Measurements from ENCODE around the gene FAM78B. TPM values are rescaled to one million over a fixed set of nuclear protein-coding genes. Genes with fewer than 3 reads are reported as not detected.
A peak's percentile ranks its signal among the peaks of the same experiment; 100 is the strongest.

The FAM78B gene
- total RNA-seq, 3 donors from 2014 or later = 0.46 to 1.5 (median 0.90) TPM

GRCh38 chr1:166172106-166172505 is 5.3 kb upstream of the FAM78B start:
- peaks cover 25% of the 10 kb centered on the region for H3K27me3 Mint-ChIP-seq (ENCODE audit: low read depth)

GRCh38 chr1:166170726-166171125 is 3.9 kb upstream of the FAM78B start:
- peaks cover 9% of the 10 kb centered on the region for H3K4me1 Mint-ChIP-seq (ENCODE audit: low read depth)
- no peak for ATAC-seq
- H3K9me3 Mint-ChIP-seq = no peaks in the 10 kb centered on the region
- H3K4me3 Mint-ChIP-seq = no peak overlapping the region
- H3K27me3 Mint-ChIP-seq (ENCODE audit: low read depth) = peaks cover 27% of the 10 kb centered on the region
- no peaks in the 10 kb centered on the region for H3K36me3 Mint-ChIP-seq (ENCODE audit: insufficient read depth)
- DNase-seq = no peak

More at GRCh38 chr1:166172106-166172505, 5.3 kb upstream of the FAM78B start:
- ATAC-seq = no peak
- Mint-ChIP-seq H3K4me1 (ENCODE audit: low read depth) (peaks cover 7% of the 10 kb centered on the region), H3K9me3 (no peaks in the 10 kb centered on the region), H3K36me3 (ENCODE audit: insufficient read depth) (no peaks in the 10 kb centered on the region), H3K4me3 (no peak overlapping the region)
- DNase-seq = no peak

GRCh38 chr1:166170075-166170474 is 3.3 kb upstream of the FAM78B start:
- Mint-ChIP-seq H3K27me3 (ENCODE audit: low read depth) (peaks cover 30% of the 10 kb centered on the region), H3K36me3 (ENCODE audit: insufficient read depth) (no peaks in the 10 kb centered on the region), H3K9me3 (no peaks in the 10 kb centered on the region), H3K4me3 (no peak overlapping the region), H3K4me1 (ENCODE audit: low read depth) (peaks cover 13% of the 10 kb centered on the region)
- peak; percentile 39 to 46 for ATAC-seq
- no peak for DNase-seq

- DNase-seq = no peak
- no peaks in the 10 kb centered on the region for H3K36me3 Mint-ChIP-seq (ENCODE audit: insufficient read depth)
- ATAC-seq = no peak
- H3K9me3 Mint-ChIP-seq = no peaks in the 10 kb centered on the region
- H3K4me1 Mint-ChIP-seq (ENCODE audit: low read depth) = peaks cover 15% of the 10 kb centered on the region
- peaks cover 37% of the 10 kb centered on the region for H3K27me3 Mint-ChIP-seq (ENCODE audit: low read depth)
- no peak overlapping the region for H3K4me3 Mint-ChIP-seq
These were observed 2.4 kb upstream of the FAM78B start for GRCh38 chr1:166169182-166169581.

GRCh38 chr1:166167572-166167925 is 748 bp upstream of the FAM78B start:
- H3K27me3 Mint-ChIP-seq (ENCODE audit: low read depth) = peaks cover 53% of the 10 kb centered on the region
- DNase-seq = no peak
- no peak for ATAC-seq
- peak overlapping the region; percentile 63 for H3K4me3 Mint-ChIP-seq
- no peaks in the 10 kb centered on the region for H3K36me3 Mint-ChIP-seq (ENCODE audit: insufficient read depth)
- peaks cover 15% of the 10 kb centered on the region for H3K4me1 Mint-ChIP-seq (ENCODE audit: low read depth)
- no peaks in the 10 kb centered on the region for H3K9me3 Mint-ChIP-seq

GRCh38 chr1:166166329-166166697 is 488 bp downstream of the FAM78B start:
- H3K9me3 Mint-ChIP-seq = no peaks in the 10 kb centered on the region
- DNase-seq (no peak), ATAC-seq (no peak)
- H3K4me1 Mint-ChIP-seq (ENCODE audit: low read depth) = peaks cover 15% of the 10 kb centered on the region
- no peaks in the 10 kb centered on the region for H3K36me3 Mint-ChIP-seq (ENCODE audit: insufficient read depth)
- no peak overlapping the region for H3K4me3 Mint-ChIP-seq
- H3K27me3 Mint-ChIP-seq (ENCODE audit: low read depth) = peaks cover 61% of the 10 kb centered on the region

- Mint-ChIP-seq H3K36me3 (ENCODE audit: insufficient read depth) (no peaks in the 10 kb centered on the region), H3K4me3 (peak overlapping the region; percentile 76), H3K9me3 (no peaks in the 10 kb centered on the region), H3K27me3 (ENCODE audit: low read depth) (peaks cover 62% of the 10 kb centered on the region), H3K4me1 (ENCODE audit: low read depth) (peaks cover 15% of the 10 kb centered on the region)
- DNase-seq = no peak
- ATAC-seq = peak in 1 of 2 donors; percentile 21
These were observed 1.0 kb downstream of the FAM78B start for GRCh38 chr1:166165661-166166328.

- Mint-ChIP-seq H3K9me3 (no peaks in the 10 kb centered on the region), H3K27me3 (ENCODE audit: low read depth) (peaks cover 66% of the 10 kb centered on the region), H3K4me3 (peak overlapping the region; percentile 76), H3K36me3 (ENCODE audit: insufficient read depth) (no peaks in the 10 kb centered on the region), H3K4me1 (ENCODE audit: low read depth) (peaks cover 15% of the 10 kb centered on the region)
- DNase-seq (no peak), ATAC-seq (peak in 1 of 2 donors; percentile 12)
These were observed 1.7 kb downstream of the FAM78B start for GRCh38 chr1:166164995-166165660.

- no peak for ATAC-seq
- Mint-ChIP-seq H3K9me3 (no peaks in the 10 kb centered on the region), H3K36me3 (ENCODE audit: insufficient read depth) (no peaks in the 10 kb centered on the region), H3K4me3 (peak overlapping the region; percentile 76), H3K4me1 (ENCODE audit: low read depth) (peaks cover 13% of the 10 kb centered on the region), H3K27me3 (ENCODE audit: low read depth) (peaks cover 67% of the 10 kb centered on the region)
- no peak for DNase-seq
These were observed 2.2 kb downstream of the FAM78B start for GRCh38 chr1:166164646-166164994.

GRCh38 chr1:166159656-166160055 is 7.1 kb downstream of the FAM78B start:
- ATAC-seq = no peak
- no peaks in the 10 kb centered on the region for H3K9me3 Mint-ChIP-seq
- no peaks in the 10 kb centered on the region for H3K36me3 Mint-ChIP-seq (ENCODE audit: insufficient read depth)
- H3K4me3 Mint-ChIP-seq = no peak overlapping the region
- DNase-seq = no peak
- H3K27me3 Mint-ChIP-seq (ENCODE audit: low read depth) = peaks cover 39% of the 10 kb centered on the region
- H3K4me1 Mint-ChIP-seq (ENCODE audit: low read depth) = no peaks in the 10 kb centered on the region

- ATAC-seq (no peak), DNase-seq (no peak)
- Mint-ChIP-seq H3K4me1 (ENCODE audit: low read depth) (no peaks in the 10 kb centered on the region), H3K4me3 (no peak overlapping the region), H3K27me3 (ENCODE audit: low read depth) (peaks cover 12% of the 10 kb centered on the region), H3K36me3 (ENCODE audit: insufficient read depth) (no peaks in the 10 kb centered on the region), H3K9me3 (no peaks in the 10 kb centered on the region)
These were observed 10.1 kb downstream of the FAM78B start for GRCh38 chr1:166156674-166157073.

GRCh38 chr1:166155108-166155507 is 11.7 kb downstream of the FAM78B start:
- H3K36me3 Mint-ChIP-seq (ENCODE audit: insufficient read depth) = no peaks in the 10 kb centered on the region
- no peak for ATAC-seq
- H3K4me3 Mint-ChIP-seq = no peak overlapping the region
- no peak for DNase-seq
- H3K9me3 Mint-ChIP-seq = no peaks in the 10 kb centered on the region
- peaks cover 3% of the 10 kb centered on the region for H3K27me3 Mint-ChIP-seq (ENCODE audit: low read depth)
- H3K4me1 Mint-ChIP-seq (ENCODE audit: low read depth) = no peaks in the 10 kb centered on the region

GRCh38 chr1:166153525-166154314 is 13.1 kb downstream of the FAM78B start:
- DNase-seq (no peak), ATAC-seq (no peak)
- no peaks in the 10 kb centered on the region for H3K4me1 Mint-ChIP-seq (ENCODE audit: low read depth)
- no peaks in the 10 kb centered on the region for H3K9me3 Mint-ChIP-seq
- H3K27me3 Mint-ChIP-seq (ENCODE audit: low read depth) = peaks cover 2% of the 10 kb centered on the region
- no peak overlapping the region for H3K4me3 Mint-ChIP-seq
- H3K36me3 Mint-ChIP-seq (ENCODE audit: insufficient read depth) = no peaks in the 10 kb centered on the region

GRCh38 chr1:166152978-166153377 is 13.8 kb downstream of the FAM78B start:
- H3K36me3 Mint-ChIP-seq (ENCODE audit: insufficient read depth) = no peaks in the 10 kb centered on the region
- peaks cover 2% of the 10 kb centered on the region for H3K27me3 Mint-ChIP-seq (ENCODE audit: low read depth)
- no peak overlapping the region for H3K4me3 Mint-ChIP-seq
- DNase-seq = no peak
- no peak for ATAC-seq
- H3K4me1 Mint-ChIP-seq (ENCODE audit: low read depth) = no peaks in the 10 kb centered on the region
- no peaks in the 10 kb centered on the region for H3K9me3 Mint-ChIP-seq

GRCh38 chr1:166151804-166152203 is 15.0 kb downstream of the FAM78B start:
- H3K36me3 Mint-ChIP-seq (ENCODE audit: insufficient read depth) = no peaks in the 10 kb centered on the region
- H3K27me3 Mint-ChIP-seq (ENCODE audit: low read depth) = no peaks in the 10 kb centered on the region
- no peaks in the 10 kb centered on the region for H3K9me3 Mint-ChIP-seq
- no peak for DNase-seq
- no peaks in the 10 kb centered on the region for H3K4me1 Mint-ChIP-seq (ENCODE audit: low read depth)
- no peak for ATAC-seq
- H3K4me3 Mint-ChIP-seq = no peak overlapping the region

All from activated T-cell treated with anti-CD3 and anti-CD28 coated beads, Interleukin-2, amount 50 U/mL, for 4 hours (primary cell).